HG03442 (cell line): Measurements from ENCODE around the gene SLC51A.
"Not testable (repeated sequence)": the region's sequence is repeated elsewhere in the genome, so short reads cannot be mapped to it uniquely, and the experiment has no call there.

Source experiments
- ATAC-seq: cut with Tn5 transposase; IDR thresholded peaks from one replicate; pipeline ENCODE4 v1.9.1; 2021; ENCODE audit warnings: mild to moderate bottlenecking, moderate library complexity; ENCODE audit not compliant: unreplicated experiment

Gene SLC51A

DNA sequence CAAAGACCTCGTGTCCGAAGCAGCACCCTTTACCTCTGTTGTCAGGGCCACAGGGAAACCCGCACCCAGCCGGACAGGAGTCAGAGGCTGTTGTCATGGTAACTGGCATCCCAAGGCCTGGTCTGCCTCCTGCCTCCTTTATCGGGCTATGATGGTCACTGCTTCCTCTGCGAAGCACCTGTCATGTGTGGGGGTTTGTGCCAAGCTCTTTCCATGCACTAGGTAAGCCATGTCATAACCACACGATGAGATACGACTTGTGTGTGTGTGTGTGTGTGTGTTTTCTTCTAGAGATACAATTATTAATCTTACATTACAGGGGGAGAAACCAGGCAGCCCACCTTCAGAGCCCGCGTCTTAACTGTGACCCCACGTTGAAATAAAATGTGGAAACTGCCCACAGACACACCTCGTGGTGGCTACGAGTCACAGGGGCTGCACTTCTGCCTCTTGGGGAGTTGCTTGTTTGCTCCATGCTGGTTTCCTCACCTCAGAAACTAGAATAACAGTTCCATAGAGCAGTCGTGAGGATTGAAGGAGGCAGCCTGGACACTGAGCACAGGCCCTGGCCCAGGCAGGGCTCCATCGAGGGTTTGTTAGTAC lies 23.1 kb upstream of the SLC51A start:
- ATAC-seq = no peak

DNA sequence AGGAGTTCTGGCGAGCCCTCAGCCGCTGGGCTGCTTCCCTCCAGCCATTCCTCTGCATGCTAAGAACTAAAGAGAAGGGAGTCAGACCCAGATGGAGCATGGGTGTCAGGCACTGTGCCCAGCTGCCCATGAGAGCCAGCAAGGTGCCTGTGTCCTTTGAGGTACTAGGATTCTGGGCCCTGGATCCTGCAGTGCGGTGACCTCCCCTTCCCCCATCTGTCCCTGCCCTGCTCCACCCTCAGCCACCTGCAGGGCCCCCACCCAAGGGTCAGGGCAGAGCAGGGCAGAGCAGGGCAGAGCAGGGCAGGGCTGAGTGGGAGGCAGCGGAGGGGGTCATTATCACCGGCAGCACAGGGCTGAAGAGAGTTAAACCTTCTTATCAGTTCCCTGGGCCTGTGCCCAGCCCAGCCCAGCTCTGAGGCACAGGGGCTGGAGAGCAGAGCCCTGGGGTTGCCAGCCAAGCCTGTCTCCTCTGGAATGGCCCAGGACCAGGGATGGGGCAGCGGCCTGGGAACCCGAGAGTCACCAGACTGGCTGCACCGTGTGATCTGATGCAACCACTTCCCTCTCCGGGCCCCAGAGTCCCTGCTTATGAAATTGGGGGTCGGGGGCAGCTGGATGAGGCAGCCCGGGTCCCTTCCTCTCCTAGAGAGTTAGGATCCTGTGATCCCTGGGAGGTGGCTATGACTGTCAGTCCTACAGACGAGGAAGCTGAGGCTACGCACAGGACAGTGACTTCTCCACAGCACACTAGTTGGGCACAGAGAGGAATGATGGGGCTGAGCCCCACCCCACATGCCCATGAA lies 22.4 kb upstream of the SLC51A start:
- no peak for ATAC-seq

- ATAC-seq = no peak
Measured at GRCh38 chr3:196194542-196194915, 21.8 kb upstream of the SLC51A start.

- ATAC-seq = no peak
Measured at GRCh38 chr3:196195664-196196265, 20.6 kb upstream of the SLC51A start.

GRCh38 chr3:196197524-196197923 lies 18.8 kb upstream of the SLC51A start:
- ATAC-seq = no peak

GRCh38 chr3:196198081-196198675 lies 18.2 kb upstream of the SLC51A start:
- no peak for ATAC-seq

GRCh38 chr3:196198771-196199753 lies 17.3 kb upstream of the SLC51A start:
- ATAC-seq = no peak

DNA sequence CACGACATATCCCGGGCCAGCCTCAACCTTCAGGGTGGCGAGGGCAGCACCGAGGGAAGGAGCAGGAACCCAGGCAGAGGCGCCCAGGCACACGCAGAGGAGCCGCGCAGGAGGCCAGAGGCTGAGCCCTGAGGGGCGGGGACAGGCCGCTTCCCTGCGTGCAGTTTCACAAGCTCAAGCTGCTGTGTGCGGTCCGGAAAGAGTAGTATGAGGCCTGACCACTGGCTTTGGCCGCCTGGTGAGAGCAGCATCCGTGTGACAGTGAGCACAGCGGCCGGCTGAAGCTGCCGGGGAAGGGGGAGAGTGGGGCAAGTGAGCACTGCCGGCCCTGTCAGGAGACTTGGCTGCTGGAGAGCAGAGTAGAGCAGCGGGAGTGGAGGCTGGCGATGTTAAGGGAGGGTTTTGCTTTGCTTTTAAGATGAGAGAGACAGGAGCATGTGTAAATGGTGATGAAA lies 13.8 kb upstream of the SLC51A start:
- ATAC-seq = peak; percentile 60

DNA sequence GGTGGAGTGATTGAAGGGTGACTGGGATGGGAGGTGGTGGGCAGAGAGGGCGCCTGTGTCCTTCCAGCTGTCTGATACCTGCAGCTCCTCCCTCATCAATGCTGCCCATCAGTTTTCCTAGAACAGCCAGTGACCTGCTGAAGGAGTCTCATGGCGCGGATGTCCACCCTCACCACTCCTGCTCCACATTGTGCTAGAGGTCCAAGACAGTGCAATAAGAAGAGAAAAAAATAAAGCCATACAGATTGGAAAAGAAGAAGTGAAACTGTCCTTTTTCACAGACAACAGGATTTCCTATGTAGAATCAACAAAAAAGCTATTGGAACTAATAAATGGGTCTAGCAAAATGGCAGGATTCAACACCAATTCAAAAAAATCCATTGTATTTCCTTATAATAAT lies 12.5 kb upstream of the SLC51A start:
- no peak for ATAC-seq

GRCh38 chr3:196205442-196206205 lies 10.7 kb upstream of the SLC51A start:
- not testable (repeated sequence) for ATAC-seq

DNA sequence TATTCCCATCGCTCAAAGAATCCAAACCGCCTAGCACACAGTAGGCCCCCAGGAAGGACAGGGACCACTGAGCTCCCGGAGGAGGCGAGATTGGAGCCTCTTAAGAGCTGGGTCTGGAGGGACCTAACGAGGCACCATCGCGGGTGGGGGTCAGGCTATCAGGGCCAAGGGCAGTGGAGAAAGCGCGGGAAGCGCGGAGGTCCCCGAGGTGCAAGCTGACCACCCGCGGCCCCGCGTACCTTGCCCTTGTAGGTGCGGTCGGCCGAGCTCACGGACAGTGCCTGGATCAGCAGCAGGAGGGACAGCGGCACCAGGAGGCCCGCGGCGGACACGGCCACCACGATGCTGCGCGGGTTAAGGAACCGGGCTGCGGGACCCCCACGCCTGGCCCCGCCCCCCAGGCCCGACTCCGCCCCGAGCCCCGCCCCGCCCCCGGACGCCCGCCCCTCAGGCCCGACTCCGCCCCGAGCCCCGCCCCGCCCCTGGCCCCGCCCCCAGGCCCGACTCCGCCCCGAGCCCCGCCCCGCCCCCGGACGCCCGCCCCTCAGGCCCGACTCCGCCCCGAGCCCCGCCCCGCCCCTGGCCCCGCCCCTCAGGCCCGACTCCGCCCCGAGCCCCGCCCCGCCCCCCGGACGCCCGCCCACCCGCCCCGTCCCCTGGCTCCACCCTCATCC lies 9.0 kb upstream of the SLC51A start:
- ATAC-seq = no peak

- ATAC-seq = no peak
Measured at GRCh38 chr3:196207833-196208607, 8.3 kb upstream of the SLC51A start.

DNA sequence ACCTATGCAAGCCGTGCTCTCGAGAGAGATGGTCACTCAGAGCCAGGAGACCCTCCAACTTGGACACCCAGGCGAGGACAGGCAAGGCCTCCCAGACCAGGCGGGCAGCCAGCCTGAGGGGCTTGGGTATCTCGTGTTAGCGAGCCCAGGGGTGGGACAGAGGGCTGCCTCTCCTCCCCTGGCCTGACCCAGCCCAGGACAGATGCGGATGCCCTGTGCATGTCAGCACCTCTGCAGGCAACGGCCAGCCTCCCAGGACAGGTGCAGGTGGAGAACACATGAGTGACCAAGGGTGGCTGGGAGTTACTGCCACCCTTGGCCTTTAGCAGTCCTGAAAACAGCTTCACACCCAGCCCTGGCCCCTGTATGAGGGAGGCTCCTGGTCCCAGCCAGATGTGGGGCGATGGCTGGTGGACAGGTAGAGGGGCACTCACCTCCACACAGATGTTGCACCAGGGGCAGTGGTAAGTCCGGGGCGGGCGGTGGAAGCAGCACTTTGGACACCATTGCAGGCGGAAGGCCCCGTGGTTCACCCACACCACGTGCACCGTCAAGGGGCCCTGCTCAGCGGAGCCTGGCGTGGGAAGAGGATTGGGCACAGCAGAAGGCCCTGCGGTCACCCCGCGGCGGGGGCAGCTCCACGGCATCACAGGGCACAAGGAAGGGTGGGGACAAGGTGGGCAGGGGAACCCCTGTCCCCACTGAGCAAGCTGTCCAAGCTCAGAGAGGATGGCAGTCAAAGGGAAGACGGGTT lies 7.2 kb upstream of the SLC51A start:
- no peak for ATAC-seq

GRCh38 chr3:196209944-196210672 lies 6.2 kb upstream of the SLC51A start:
- not testable (repeated sequence) for ATAC-seq

GRCh38 chr3:196210673-196211556 lies 5.4 kb upstream of the SLC51A start, which contains the start of gene ZDHHC19:
Gene ZDHHC19 (minus strand): TSS chr3:196211400. CDS start chr3:196211315, 85 bp downstream.
- no peak for ATAC-seq
